PC-9 (cell line): ENCODE measurements around the gene EIF2S2.

Experiments
- EZH2 ChIP-seq: fragments of 200-600 bp; sonication (generic); IDR thresholded peaks from 2 replicates; pipeline ENCODE4 v1.8.0; 2017; ENCODE audit warnings: antibody characterized with exemption, low read depth
- TF ChIP-seq, protein P1 (sequence below): fragments of 200-600 bp; sonication (generic); conservative IDR thresholded peaks from 2 replicates; pipeline ENCODE4 v1.6.1; 2017; ENCODE audit warnings: mixed run types, antibody characterized with exemption, mild to moderate bottlenecking, moderate library complexity

GRCh38 chr20:34045930-34046725 lies 65.9 kb downstream of the EIF2S2 start:
- TF ChIP-seq EZH2 = no peak
- TF ChIP-seq, protein P1, sequence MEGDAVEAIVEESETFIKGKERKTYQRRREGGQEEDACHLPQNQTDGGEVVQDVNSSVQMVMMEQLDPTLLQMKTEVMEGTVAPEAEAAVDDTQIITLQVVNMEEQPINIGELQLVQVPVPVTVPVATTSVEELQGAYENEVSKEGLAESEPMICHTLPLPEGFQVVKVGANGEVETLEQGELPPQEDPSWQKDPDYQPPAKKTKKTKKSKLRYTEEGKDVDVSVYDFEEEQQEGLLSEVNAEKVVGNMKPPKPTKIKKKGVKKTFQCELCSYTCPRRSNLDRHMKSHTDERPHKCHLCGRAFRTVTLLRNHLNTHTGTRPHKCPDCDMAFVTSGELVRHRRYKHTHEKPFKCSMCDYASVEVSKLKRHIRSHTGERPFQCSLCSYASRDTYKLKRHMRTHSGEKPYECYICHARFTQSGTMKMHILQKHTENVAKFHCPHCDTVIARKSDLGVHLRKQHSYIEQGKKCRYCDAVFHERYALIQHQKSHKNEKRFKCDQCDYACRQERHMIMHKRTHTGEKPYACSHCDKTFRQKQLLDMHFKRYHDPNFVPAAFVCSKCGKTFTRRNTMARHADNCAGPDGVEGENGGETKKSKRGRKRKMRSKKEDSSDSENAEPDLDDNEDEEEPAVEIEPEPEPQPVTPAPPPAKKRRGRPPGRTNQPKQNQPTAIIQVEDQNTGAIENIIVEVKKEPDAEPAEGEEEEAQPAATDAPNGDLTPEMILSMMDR = no peak
